ENCODE results near the gene ZNF207. TPM values are rescaled to one million over a fixed set of nuclear protein-coding genes. Genes with fewer than 3 reads are reported as not detected.
"Not testable (repeated sequence)": the region's sequence is repeated elsewhere in the genome, so short reads cannot be mapped to it uniquely, and the experiment has no call there.

ZNF207 gene
- total RNA-seq, 1 donor from 2014 or later = 276 TPM

DNA sequence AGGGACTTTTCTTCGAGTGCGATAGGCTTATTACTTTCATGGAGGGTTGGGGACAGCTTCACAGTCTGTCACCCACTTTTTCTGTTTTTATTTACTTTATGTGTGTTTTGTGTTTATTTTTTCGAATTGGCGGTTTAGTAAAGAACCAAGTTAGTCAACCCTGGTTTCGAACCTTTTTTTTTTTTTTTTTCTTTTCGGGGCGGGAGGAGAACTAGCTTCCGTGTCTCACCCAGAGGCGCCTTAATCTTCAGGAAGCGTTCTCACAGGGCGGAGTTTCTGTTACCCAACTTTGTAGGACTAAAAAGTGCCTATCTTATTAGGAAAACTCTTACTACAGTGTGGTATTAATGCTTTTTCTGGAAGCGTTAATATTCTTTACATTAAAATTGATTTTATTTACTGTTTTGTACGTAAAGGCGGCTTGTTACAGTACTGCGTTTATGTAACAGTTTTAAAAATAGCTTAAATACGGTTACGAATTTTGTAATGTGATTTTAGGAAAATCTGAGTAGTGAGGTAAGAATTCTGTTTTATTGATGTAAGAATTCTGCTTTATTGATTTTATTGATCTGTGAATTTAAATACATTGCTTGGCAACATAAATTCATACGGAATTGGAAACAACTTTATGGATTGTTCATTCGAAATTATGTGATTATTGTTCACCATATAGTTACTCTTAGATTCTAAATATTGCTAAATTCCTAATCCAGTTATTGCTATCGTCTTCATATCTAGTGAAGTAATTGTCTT, 885 bp downstream of the ZNF207 start:
- Mint-ChIP-seq H3K9me3 (no peaks in the 10 kb centered on the region), H3K4me3 (peak overlapping the region; percentile 98), H3K27ac (peak overlapping the region; percentile 99), H3K27me3 (no peaks in the 10 kb centered on the region), H3K4me1 (peaks cover 48% of the 10 kb centered on the region), H3K36me3 (ENCODE audit: low read depth) (peaks cover 53% of the 10 kb centered on the region)
- ChIA-PET CTCF (interaction anchor here (1.0 to 1.6 kb wide), 3 partner anchors 31 to 98 kb away, joined by 3 to 6 read pairs (median 5); partner anchors contain the start of gene PSMD11), POLR2A (interaction anchor here (0.6 to 2.0 kb wide), 16 partner anchors 9 to 1030 kb away, joined by 3 to 31 read pairs (median 4); partner anchors contain the start of genes C17orf75, LRRC37B and PSMD11)
- ATAC-seq (ENCODE audit: low read depth) = peak; percentile 15
- intact Hi-C loops (cut with micrococcal nuclease) = loop anchor here (1.0 kb wide), 5 partner anchors 9 to 172 kb away; partner anchors contain the start of genes C17orf75 and PSMD11
- no peak for DNase-seq
- TF ChIP-seq CTCF (IDR thresholded peaks at IDR 0.05) = no peak

GRCh38 chr17:32352734-32353133, 2.8 kb downstream of the ZNF207 start:
- intact Hi-C loops (cut with micrococcal nuclease); H3K9me3 Mint-ChIP-seq; H3K27me3 Mint-ChIP-seq; ATAC-seq (ENCODE audit: low read depth); CTCF ChIA-PET; POLR2A ChIA-PET; DNase-seq; H3K27ac Mint-ChIP-seq: not testable (repeated sequence)
- peak overlapping the region; percentile 98 for H3K4me3 Mint-ChIP-seq
- H3K4me1 Mint-ChIP-seq = peaks cover 59% of the 10 kb centered on the region
- peaks cover 66% of the 10 kb centered on the region for H3K36me3 Mint-ChIP-seq (ENCODE audit: low read depth)

DNA sequence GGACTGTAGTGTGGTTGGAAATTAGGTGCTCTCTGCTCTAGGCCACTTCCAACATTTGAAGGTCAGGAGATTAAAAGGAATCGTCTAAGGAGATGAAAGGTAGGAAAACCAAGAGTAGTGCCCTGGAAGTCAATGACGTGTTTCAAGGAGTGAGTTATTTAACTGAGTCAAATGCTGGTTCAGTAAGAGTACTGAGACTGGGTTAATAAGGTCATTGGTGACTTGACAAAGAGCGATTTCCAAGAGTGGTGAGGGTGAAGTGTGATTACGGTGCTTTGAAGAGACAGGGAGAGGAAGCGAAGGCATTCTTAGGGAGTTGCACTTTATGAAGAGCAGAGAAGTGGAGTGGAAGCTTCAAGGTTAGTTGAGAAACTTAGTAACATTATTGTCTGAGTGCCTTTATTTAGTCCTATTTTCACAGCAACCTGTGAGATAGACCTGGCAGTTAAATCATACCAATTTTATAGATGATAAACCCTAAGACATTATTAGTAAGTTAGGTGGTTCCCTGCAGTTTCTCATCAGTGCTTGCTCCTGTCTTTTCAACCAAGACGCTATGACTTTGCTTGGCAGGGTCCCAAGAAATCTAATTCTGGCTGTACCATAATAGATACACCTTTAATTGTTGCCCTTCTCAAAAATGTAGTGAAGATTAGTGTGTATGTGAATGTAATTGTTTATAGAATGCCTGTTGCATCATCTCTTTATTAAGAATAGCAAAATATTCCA, 5.9 kb downstream of the ZNF207 start:
- no peak for ATAC-seq (ENCODE audit: low read depth)
- ChIA-PET POLR2A (interaction anchor here (0.7 kb wide), 1 partner anchor 101 kb away, joined by 3 read pairs; no protein-coding TSS in a partner anchor), CTCF (no interaction called here)
- Mint-ChIP-seq H3K27ac (no peak overlapping the region), H3K27me3 (no peaks in the 10 kb centered on the region), H3K36me3 (ENCODE audit: low read depth) (peaks cover 78% of the 10 kb centered on the region), H3K4me1 (peaks cover 49% of the 10 kb centered on the region), H3K9me3 (no peaks in the 10 kb centered on the region), H3K4me3 (no peak overlapping the region)
- TF ChIP-seq CTCF (IDR thresholded peaks at IDR 0.05) = no peak
- no peak for DNase-seq
- intact Hi-C loops (cut with micrococcal nuclease) = no loop called here

GRCh38 chr17:32356378-32356743, 6.4 kb downstream of the ZNF207 start:
- no peak for TF ChIP-seq CTCF (IDR thresholded peaks at IDR 0.05)
- H3K27ac Mint-ChIP-seq = no peak overlapping the region
- H3K4me3 Mint-ChIP-seq = no peak overlapping the region
- DNase-seq = no peak
- intact Hi-C loops (cut with micrococcal nuclease) = no loop called here
- no peak for ATAC-seq (ENCODE audit: low read depth)
- no peaks in the 10 kb centered on the region for H3K27me3 Mint-ChIP-seq
- no peaks in the 10 kb centered on the region for H3K9me3 Mint-ChIP-seq
- peaks cover 48% of the 10 kb centered on the region for H3K4me1 Mint-ChIP-seq
- ChIA-PET POLR2A (interaction anchor here (0.7 kb wide), 1 partner anchor 17 kb away, joined by 6 read pairs; no protein-coding TSS in a partner anchor), CTCF (no interaction called here)
- H3K36me3 Mint-ChIP-seq (ENCODE audit: low read depth) = peaks cover 81% of the 10 kb centered on the region

DNA sequence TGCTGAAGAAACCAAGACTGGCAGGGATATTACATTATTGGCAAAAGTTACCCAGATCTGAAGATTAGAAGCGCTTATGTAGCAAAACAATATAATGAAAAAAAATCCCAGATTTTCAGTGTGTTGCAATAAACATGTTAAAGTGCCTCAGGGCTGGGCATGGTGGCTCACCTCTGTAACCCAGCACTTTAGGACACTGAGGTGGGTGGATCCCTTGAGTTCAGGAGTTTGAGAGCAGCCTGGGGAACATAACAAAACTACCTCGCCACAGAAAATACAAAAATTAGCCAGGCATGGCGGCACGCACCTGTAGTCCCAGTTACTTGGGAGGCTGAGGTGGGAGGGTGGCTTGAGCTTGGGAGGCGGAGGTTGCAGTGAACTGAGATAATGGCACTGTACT, 6.8 kb downstream of the ZNF207 start:
- Mint-ChIP-seq H3K27me3 (no peaks in the 10 kb centered on the region), H3K4me1 (peaks cover 44% of the 10 kb centered on the region), H3K27ac (no peak overlapping the region), H3K36me3 (ENCODE audit: low read depth) (peaks cover 80% of the 10 kb centered on the region), H3K9me3 (no peaks in the 10 kb centered on the region), H3K4me3 (no peak overlapping the region)
- DNase-seq = no peak
- no peak for ATAC-seq (ENCODE audit: low read depth)
- intact Hi-C loops (cut with micrococcal nuclease) = no loop called here
- ChIA-PET POLR2A (interaction anchor here (0.7 kb wide), 1 partner anchor 17 kb away, joined by 6 read pairs; no protein-coding TSS in a partner anchor), CTCF (no interaction called here)
- TF ChIP-seq CTCF (IDR thresholded peaks at IDR 0.05) = no peak
